A673 (cell line): ENCODE results near the gene ZNF221. TPM values are rescaled to one million over a fixed set of nuclear protein-coding genes. Genes with fewer than 3 reads are reported as not detected.

ENCODE experiments used
- Bru-seq: library from RNA; stranded (reverse); fragments of 400-500 nt; gene quantifications from one replicate; lab custom pipeline; 2021; lab: Mats Ljungman, UMichigan
- BruChase-seq, 2 experiments: library from RNA; stranded (reverse); fragments of 400-500 nt; gene quantifications; one replicate each; lab custom pipeline; 2021; lab: Mats Ljungman, UMichigan
- BruUV-seq: library from RNA; stranded (reverse); fragments of 400-500 nt; replicated peaks from 2 replicates; lab custom pipeline; 2021; lab: Mats Ljungman, UMichigan
- CTCF ChIA-PET: fragments of 300-600 bp; sonication (Branson Sonifier 250); formaldehyde crosslinking; loops from one replicate; lab custom pipeline; 2022; ENCODE audit warnings: antibody characterized with exemption; lab: Charles Lee
- POLR2A ChIA-PET: fragments of 300-600 bp; sonication (Branson Sonifier 250); formaldehyde crosslinking; loops from one replicate; lab custom pipeline; 2022; ENCODE audit warnings: antibody characterized with exemption; ENCODE audit not compliant: low non-redundant PET; lab: Charles Lee
- DNase-seq: peaks from one replicate; pipeline ENCODE4 v3.0.0-alpha.2; 2015; ENCODE audit warnings: low spot score
- H3K27ac ChIP-seq: fragments of 200-600 bp; sonication (generic); 2 replicates; pipeline ENCODE4 v1.5.1; 2016; ENCODE audit warnings: mixed run types, low read depth, mild to moderate bottlenecking, mixed read lengths, antibody characterized with exemption, low read length; ENCODE audit not compliant: poor library complexity, severe bottlenecking
- H3K27me3 ChIP-seq: fragments of 200-600 bp; sonication (generic); replicated peaks from 2 replicates; pipeline ENCODE4 v1.6.1; 2017; ENCODE audit warnings: mixed run types, low read depth, mild to moderate bottlenecking, mixed read lengths, antibody characterized with exemption, low read length; ENCODE audit not compliant: insufficient read depth, poor library complexity
- H3K36me3 ChIP-seq: fragments of 200-600 bp; sonication (generic); 2 replicates; pipeline ENCODE4 v1.6.1; 2016; ENCODE audit warnings: mixed run types, mild to moderate bottlenecking, mixed read lengths, antibody characterized with exemption, low read length; ENCODE audit not compliant: insufficient read depth, poor library complexity, severe bottlenecking
- H3K4me1 ChIP-seq: fragments of 200-600 bp; sonication (generic); 2 replicates; pipeline ENCODE4 v1.6.1; 2017; ENCODE audit warnings: mixed run types, mild to moderate bottlenecking, mixed read lengths, antibody characterized with exemption, low read length; ENCODE audit not compliant: insufficient read depth, poor library complexity, severe bottlenecking
- H3K4me3 ChIP-seq: fragments of 200-600 bp; sonication (generic); 2 replicates; pipeline ENCODE4 v1.5.1; 2016; ENCODE audit warnings: low read depth, mixed run types, mild to moderate bottlenecking, mixed read lengths, low read length; ENCODE audit not compliant: poor library complexity, severe bottlenecking
- H3K9me3 ChIP-seq: fragments of 200-600 bp; sonication (generic); 2 replicates; pipeline ENCODE4 v1.6.1; 2016; ENCODE audit warnings: mixed run types, low read depth, mild to moderate bottlenecking, mixed read lengths, antibody characterized with exemption, low read length; ENCODE audit not compliant: poor library complexity, severe bottlenecking
- EZH2 ChIP-seq: fragments of 200-600 bp; sonication (generic); IDR thresholded peaks from 2 replicates; pipeline ENCODE4 v1.6.1; 2017; ENCODE audit warnings: borderline replicate concordance, low read depth, mild to moderate bottlenecking, mixed read lengths, antibody characterized with exemption, low read length; ENCODE audit not compliant: poor library complexity, severe bottlenecking
- intact Hi-C: fragments of 100-400 bp; cut with micrococcal nuclease; formaldehyde crosslinking; loops from one replicate; pipeline ENCODE4 v1.10.0; 2022; ENCODE audit not compliant: unreplicated experiment
- long read RNA-seq: library from polyadenylated mRNA; stranded (forward); transcript quantifications from one replicate; pipeline ENCODE4 v2.0.0, GENCODE V29; 2022
- total RNA-seq: library from RNA; stranded (reverse); gene quantifications from 2 replicates; pipeline ENCODE4 v1.2.3, GENCODE V29; 2021
- TF ChIP-seq, protein P1 (sequence below): fragments of 300-800, 200-600 bp; sonication (generic); conservative IDR thresholded peaks from 2 replicates; pipeline ENCODE4 v1.5.1; 2017; ENCODE audit warnings: low read depth, mild to moderate bottlenecking, antibody characterized with exemption, low read length, moderate library complexity, mixed read lengths

Gene ZNF221
- total RNA-seq: 4.8 and 6.1 TPM in 2 replicates
- percentile 53 among the genes with signal in this experiment for Bru-seq, nascent RNA
- percentile 54 among the genes with signal in this experiment for BruChase-seq, experiment 1, labeled RNA remaining after a 2-hour chase
- BruChase-seq, experiment 2, labeled RNA remaining after a 6-hour chase: percentile 49 among the genes with signal in this experiment
- long read RNA-seq, partial matches to known transcripts: 0 of 2 reads
- long read RNA-seq, other reads (novel, unspliced or antisense): 1 of 2 reads

DNA sequence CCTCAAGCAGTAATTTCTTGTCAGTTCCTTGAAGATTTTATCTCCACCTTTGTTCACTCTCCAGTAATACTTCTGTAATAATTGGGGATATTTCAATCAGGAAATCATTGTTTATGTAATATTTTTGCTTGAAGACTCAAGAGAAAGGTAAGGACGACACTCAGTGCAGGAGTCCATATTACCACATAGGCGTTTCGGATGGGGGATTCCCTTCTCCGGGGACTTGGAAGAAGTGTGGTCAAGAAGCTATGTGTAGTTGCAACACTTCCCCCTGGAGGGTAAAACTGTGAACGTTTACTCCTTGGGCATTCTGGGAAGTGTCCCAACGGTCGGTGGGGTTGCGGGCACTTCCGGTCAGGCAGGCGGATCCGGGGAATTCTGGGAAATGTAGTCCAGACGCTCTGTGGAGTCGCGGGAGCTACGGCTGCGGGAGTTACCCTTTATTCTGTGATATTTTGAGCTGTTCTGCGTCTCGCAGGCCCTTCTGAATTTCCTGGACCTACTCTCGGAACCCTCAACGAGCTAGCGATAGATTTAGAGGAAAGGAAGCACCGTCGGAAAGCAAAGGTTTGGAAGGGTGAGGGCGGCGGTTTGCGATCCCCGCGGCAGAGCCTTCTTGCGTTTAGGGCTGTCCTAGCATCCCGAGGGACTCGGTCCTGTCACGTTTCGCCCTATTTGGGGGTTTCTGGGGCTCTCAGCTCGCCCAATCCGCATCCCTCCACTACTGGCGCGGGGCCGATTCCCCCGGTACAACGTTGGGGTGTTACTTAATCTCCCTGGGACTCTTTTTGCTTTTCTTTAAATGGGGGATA is at the start of gene ZNF221:
Gene ZNF221, plus strand, starts transcription at position 395 of the 812 bp plus-strand sequence. CDS start 11,499 bp downstream, outside the sequence.
- Histone ChIP-seq H3K27me3 (no peaks in the 10 kb centered on the region), H3K27ac (peak within 1 kb of the TSS; percentile 51), H3K36me3 (no peaks in the 10 kb centered on the region), H3K4me3 (peak within 1 kb of the TSS; percentile 81), H3K9me3 (no peaks in the 10 kb centered on the region), H3K4me1 (no peaks in the 10 kb centered on the region)
- peak; percentile 84 for DNase-seq
- CTCF ChIA-PET: interaction anchor here (0.6 kb wide), 1 partner anchor 264 kb away, joined by 8 read pairs; no protein-coding TSS in a partner anchor
- no peak for TF ChIP-seq EZH2
- TF ChIP-seq, protein P1, sequence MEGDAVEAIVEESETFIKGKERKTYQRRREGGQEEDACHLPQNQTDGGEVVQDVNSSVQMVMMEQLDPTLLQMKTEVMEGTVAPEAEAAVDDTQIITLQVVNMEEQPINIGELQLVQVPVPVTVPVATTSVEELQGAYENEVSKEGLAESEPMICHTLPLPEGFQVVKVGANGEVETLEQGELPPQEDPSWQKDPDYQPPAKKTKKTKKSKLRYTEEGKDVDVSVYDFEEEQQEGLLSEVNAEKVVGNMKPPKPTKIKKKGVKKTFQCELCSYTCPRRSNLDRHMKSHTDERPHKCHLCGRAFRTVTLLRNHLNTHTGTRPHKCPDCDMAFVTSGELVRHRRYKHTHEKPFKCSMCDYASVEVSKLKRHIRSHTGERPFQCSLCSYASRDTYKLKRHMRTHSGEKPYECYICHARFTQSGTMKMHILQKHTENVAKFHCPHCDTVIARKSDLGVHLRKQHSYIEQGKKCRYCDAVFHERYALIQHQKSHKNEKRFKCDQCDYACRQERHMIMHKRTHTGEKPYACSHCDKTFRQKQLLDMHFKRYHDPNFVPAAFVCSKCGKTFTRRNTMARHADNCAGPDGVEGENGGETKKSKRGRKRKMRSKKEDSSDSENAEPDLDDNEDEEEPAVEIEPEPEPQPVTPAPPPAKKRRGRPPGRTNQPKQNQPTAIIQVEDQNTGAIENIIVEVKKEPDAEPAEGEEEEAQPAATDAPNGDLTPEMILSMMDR: no peak
- BruUV-seq: TSS peak; percentile 81
- intact Hi-C loops: no loop called here
- POLR2A ChIA-PET: interaction anchor here (0.5 kb wide), 1 partner anchor 27 kb away, joined by 6 read pairs; no protein-coding TSS in a partner anchor

DNA sequence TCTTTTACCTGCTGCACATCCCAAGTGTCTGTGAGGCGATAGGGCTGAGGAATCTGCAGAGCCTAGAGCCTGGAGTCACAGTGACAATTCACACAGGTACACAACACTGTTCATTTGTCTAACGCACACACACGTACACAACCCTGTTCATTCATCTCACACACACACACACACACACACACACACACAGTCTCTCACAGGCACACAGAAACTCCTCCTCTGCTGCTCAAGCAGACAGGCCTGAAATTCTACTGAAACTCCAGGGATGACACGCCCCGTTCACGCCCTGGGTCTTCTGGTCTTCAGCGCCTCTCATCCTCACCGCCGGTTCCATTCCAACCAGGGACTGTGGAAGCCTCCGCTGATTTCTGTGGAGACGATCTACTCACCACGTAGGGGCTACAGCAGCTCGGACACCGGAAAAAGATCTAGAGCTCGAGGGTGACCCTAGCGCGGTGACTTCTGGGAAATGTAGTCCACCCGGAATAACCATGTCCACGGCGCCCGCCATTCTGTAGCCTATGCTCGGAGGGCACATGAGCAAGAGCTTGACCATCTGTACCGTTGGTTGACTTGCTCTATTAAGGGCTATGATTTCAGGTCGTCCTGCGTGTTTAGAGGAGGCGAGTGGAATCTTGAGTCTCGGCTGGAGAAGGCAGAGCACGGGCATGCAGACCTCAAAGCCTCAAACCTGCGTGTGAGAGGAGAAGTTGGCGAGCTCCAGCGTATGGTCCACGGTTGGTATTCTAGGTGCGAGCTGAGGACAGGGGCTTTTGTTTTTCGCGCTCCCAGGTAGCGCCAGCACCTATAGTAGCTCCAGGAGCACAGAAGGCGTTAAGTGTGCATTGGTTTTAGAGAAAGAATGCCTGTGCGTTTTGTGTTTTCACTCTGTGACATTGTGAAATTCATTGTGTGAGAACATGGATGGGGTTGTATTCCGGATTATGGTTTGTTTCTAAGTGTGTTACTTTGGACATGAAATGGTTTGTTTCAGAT is 49.3 kb upstream of the ZNF221 start:
- POLR2A ChIA-PET: no interaction called here
- no peaks in the 10 kb centered on the region for H3K27me3 ChIP-seq
- TSS peak; percentile 70 for BruUV-seq
- peak; percentile 76 for DNase-seq
- H3K27ac ChIP-seq: no peak overlapping the region
- peak overlapping the region; percentile 46 for H3K4me3 ChIP-seq
- TF ChIP-seq, protein P1: no peak
- TF ChIP-seq EZH2: no peak
- intact Hi-C loops: no loop called here
- H3K4me1 ChIP-seq: no peaks in the 10 kb centered on the region
- CTCF ChIA-PET: no interaction called here
- no peaks in the 10 kb centered on the region for H3K36me3 ChIP-seq
- H3K9me3 ChIP-seq: peaks cover 3% of the 10 kb centered on the region

- ChIA-PET CTCF (no interaction called here), POLR2A (no interaction called here)
- no peaks in the 10 kb centered on the region for H3K27me3 ChIP-seq
- intact Hi-C loops: no loop called here
- TF ChIP-seq, protein P1: no peak
- no peak for TF ChIP-seq EZH2
- BruUV-seq: no TSS peak
- no peak overlapping the region for H3K4me3 ChIP-seq
- H3K27ac ChIP-seq: no peak overlapping the region
- H3K36me3 ChIP-seq: no peaks in the 10 kb centered on the region
- no peaks in the 10 kb centered on the region for H3K4me1 ChIP-seq
- DNase-seq: no peak
- peaks cover 3% of the 10 kb centered on the region for H3K9me3 ChIP-seq
Observed at GRCh38 chr19:43902399-43902798, 48.6 kb upstream of the ZNF221 start.
